ENCODE measurements around the gene CLCN3. TPM values are rescaled to one million over a fixed set of nuclear protein-coding genes. Genes with fewer than 3 reads are reported as not detected.
A peak's percentile ranks its signal among the peaks of the same experiment; 100 is the strongest.
"Not testable (repeated sequence)": the region's sequence is repeated elsewhere in the genome, so short reads cannot be mapped to it uniquely, and the experiment has no call there.

Gene CLCN3
- polyA plus RNA-seq, 10 donors: 20.6 to 44.6 (median 30.8) TPM

DNA sequence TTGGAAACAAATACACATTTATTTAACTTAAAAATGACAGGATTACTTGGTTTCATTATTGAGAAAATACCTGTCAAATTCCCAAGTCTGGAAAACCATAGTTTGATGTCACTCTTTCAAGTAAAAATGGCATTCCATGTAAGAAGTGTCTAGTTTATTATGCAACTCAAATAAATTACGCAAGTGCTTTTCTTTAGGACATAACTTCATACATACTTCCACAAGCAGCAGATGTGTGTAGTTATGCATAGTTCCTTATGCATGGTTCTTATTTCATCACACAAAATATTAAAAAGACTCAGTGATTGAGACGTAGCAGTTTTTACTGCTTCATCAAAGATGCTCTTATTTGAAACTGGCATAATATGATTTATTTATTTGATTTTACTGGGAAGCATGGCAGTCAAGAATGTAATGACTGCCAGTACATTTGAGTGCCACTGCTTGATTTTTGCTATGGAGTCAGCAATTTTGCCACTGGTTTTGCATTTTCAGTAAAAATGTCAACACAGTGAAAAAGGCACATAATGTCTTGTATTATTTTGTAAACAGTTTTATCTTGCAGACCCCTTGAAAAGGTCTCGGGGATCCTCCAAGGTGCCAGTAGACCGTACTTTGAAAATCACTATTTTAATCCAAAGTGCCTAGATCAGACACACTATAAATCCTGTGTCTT, 62.1 kb downstream of the CLCN3 start:
- DNase-seq: no peak

DNA sequence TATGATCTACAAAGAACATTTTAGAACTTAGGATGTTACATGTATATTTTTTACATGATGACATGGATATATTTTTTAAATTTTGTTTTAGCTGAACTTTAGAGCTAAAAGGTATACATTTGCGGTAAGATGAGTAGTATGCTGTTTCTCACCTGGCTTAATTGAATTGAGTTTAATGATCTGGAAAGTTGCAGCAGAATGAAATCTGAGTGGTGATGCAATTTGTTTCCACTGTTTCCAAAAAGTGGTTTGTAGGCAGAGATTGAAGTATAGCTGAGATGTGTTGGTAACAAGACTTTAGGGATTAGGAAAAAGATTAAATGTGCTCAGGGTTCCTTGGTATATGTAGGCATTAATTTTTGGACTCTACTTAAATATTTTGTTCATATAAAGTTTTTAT, 69.3 kb downstream of the CLCN3 start:
- no peak for DNase-seq

DNA sequence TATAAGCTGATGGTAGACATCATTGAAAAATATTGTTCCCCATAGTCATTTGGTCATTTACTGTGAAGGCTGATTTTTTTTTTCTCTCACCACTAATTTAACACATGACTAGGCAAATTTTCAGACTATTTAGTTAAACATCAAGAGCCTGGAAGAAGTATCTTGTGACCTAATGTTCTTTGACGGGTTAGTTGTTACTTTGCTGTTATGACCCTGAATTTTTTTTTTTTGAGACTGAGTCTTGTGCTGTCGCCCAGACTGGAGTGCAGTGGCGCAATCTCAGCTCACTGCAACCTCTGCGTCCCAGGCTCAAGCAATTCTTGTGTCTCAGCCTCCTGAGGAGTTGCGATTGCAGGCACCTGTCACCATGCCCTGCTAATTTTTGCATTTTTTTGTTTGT, 70.4 kb downstream of the CLCN3 start:
- DNase-seq: no peak

DNA sequence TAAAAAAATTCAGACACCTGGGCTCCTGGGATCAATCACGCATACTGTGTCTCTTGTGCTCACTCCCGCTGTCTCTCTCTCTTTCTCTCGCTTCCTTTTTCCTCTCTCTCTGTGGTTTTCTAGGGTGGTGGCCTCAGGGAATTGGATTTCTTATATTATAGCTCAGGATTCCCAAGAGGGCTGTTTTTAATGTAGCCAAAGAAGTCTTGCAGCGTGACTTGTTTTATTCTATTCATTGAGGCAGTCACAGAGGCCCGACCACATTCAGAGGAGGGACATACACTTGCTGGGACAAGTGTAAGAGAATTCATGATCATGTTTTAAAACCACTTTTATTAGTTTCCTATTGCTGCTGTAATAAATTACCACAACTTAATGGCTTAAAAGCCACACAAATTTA, 78.0 kb downstream of the CLCN3 start:
- DNase-seq: no peak

DNA sequence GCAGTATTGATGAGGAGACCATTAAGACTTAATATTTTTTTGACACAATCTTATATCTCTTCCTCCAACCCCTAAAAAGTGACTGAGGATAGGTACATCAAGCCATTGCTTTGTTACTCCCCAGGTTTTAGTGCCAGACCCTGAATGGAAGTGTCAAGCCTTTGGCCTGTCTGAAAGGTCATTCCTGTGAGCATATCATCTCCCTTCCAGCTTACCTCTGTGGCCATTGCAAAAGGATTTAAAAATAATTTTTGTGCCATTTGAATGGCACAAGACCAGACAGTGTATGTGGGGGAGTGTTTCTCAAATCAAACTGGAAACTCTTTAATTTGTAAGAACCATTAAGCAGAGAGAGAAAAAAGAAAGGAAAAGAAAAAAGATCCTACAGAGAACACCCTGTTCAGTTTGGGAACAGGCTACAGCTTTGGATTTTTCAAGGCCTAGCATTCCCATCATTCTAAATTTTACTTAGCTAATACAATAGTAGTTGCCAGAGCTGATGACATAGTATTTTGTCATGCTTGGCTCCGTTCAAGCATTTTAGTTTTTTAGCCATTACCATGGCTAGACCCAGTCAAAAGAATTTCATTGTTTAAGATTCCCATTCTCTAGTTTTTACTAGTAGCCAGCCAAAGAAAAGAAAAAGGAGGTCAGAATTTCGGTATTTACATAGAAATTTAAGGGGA, 87.7 kb downstream of the CLCN3 start:
- peak in 1 of 3 donors; percentile 3 for DNase-seq

DNA sequence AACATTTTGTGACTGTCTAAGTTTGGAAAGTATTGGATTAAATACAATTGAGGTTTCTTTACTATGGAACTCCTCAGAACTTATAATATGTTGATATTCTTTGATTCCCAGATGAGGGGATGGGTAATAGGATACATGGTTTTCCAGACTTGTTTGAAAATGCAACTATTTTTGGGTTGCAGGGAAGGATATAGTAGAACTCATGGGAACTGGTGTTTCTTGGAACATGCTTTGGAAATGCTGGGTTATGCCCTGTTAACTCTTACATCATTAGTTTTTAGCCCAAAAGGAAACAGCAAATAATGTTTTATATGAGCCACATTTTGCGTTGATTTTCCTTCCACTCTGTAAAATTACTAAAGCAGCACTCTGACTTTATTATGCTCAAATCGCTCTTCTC, 95.4 kb downstream of the CLCN3 start:
- peak in 2 of 3 donors; percentile 4 to 10 for DNase-seq

DNA sequence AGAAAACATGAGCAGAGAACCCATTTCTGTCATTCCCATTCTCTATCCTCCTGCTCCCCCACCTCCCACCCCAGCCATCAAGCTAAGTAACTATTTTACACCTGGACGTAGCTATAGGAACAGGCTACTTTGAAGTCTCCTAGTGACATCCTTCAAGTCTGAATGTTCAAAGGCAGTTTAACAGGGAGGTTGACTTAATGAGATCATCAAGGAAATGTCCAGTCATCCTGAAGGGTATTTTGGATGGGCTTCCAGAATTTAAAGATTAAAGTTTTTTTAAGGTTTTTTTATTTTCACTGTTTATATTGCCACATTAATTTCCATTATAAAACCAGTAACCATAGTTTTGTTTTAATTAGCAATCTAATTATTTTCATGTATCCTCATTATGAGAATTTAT, 96.3 kb downstream of the CLCN3 start:
- DNase-seq: no peak

DNA sequence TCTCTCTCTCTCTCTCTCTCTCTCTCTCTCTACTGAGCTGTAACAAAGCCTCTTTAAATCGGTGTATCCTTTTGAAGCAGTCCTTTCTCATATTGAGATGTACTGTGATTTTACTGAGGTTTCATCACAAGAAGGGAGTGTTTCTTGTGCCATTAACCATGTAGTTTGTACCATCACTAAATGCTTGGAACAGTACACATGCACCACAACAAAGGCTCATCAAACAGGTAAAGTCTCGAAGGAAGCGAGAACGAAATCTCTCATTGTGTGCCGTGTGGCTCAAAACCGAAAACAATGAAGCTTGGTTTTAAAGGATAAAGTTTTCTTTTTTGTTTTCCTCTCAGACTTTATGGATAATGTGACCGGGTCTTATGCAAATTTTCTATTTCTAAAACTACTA, 100.2 kb downstream of the CLCN3 start:
- no peak for DNase-seq

DNA sequence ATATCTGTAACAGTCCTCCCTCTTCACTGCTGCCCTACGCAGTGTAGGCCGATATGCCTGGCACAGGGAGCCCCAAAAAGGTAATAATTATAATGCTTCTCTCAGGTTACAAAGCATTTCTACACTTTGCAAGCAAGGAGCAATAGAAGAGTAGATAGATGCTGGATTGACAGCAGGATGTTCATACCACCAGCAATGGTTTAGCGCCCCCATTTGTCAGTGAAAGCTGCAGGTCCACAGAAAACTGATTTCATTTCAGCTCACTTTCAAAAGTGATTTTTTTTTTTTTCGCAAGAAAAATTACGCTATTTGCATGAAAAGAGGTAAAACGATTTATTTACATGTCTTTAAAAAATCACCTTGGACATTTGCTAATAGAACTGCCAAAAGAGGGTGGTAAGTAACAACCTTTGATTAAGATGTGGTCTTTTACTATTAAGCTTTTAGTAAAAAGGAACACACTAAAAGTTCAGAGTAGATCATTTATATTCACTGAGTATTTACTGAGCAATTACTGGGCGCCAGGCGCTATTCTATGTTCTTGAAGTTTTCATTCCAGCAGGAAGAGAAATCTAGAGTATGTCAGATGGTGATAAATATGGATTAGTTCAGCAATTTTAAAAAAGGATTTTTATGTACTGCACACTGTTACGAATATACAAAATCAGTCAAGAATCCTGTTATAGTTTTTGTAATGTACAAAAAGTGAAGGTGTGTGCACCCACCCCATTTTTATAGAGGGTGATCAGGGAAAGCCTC, 103.0 kb downstream of the CLCN3 start:
- peak in 1 of 3 donors; percentile 2 for DNase-seq

DNA sequence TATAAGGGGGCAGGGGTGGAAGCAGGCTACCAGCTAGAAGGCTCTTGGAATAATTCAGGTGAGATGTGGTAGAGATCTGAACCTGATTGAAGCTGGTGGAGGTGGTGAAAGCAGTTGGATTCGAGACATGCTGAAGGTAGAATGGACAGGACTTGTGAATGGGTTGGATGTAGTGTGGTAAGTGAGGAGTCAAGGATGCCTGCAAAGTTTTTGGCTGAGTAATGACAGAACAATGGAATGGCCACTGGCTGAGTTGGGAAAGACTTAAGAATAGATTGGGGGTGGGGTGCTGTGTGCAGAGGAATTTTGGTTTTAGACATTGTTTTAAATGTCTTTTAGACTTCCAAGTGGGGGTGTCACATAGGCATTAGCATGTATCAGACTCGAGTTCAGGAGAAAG, 103.9 kb downstream of the CLCN3 start:
- DNase-seq: peak in 1 of 3 donors; percentile 47

DNA sequence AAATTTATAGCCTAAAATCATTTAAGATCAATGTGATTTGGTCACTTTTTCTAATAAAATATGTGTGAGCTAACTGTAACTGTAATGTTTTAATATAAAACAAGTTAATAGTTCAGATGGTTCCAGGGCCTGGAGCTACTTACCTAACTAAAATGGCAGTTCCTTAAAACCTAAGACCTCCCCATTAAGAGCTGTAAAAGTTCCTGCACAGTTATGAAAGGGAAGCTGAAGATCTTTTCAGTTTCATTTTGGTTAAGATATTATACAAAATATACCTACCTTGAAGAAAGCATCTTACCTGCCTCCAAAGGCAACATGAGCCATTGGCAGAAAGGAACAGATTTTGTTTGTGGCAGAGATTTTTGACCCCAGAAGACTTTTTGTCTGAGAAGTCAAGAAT, 107.2 kb downstream of the CLCN3 start:
- no peak for DNase-seq

DNA sequence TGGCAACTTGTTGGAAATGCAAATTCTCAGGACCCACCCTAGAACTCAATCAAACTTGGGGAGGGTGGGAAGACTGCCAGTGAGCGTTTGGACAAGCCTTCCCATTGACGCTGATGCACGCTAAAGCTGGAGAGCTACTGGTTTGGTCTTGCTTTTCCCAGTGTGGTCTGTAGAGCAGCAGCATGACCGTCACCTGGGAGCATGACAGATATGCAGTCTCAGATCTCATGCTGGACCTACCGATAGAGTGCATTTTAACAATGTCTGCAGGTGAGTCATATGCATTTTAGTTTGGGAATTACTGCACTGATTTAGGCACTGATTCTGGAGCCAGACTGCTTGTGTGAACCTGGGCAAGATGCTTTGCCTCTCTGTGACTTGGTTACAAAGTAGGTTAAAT, 110.2 kb downstream of the CLCN3 start:
- DNase-seq: no peak

DNA sequence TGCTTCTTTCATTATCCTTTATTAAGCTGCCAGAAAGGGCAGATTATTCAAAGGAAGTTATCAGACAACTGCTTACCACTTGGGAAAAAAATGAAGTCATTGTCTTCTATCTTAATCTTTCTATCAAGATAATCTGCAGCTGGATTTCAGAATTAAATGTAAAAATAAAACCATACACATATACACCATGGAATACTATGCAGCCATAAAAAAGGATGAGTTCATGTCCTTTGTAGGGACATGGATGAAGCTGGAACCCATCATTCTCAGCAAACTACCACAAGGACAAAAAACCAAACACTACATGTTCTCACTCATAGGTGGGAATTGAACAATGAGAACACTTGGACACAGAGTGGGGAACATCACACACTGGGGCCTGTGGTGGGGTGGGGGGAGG, 118.2 kb downstream of the CLCN3 start:
- not testable (repeated sequence) for DNase-seq

DNA sequence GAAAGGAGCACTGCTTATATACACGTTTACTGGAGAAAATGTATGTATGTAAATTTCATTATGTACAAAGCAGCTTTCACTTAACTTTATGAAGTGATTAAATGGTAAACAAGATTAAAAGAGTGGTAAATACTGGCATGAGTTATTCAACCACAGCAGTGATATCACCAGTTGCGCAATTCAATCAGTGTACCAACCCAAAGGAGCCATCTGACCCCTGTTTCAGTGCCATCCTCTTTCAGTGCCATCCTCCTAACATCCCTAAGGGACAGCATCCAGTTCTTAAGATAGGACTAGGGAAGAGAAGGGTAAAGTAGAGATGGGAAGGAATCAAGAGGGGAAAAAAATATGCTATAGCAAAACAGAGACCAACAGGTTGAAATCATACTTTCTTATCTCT, 121.2 kb downstream of the CLCN3 start:
- DNase-seq: no peak

DNA sequence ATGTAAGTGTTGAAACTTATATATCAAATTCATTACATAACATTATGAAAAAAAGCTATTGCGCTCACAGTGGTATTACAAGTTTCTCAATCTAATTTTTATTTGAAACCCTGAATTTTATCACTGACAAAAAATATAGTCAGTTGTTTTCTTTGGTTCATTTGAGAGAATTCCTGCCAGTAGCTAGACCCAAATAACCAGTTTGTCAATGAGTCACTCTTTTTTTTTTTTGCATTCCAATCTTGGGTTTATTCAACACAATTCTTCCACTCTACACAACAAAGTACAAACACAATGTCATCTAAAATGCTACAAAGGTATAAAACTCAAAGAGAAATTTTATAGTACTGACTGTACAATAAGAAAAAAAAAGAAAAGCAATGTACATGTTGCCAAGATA, 124.2 kb downstream of the CLCN3 start:
- DNase-seq: no peak

DNA sequence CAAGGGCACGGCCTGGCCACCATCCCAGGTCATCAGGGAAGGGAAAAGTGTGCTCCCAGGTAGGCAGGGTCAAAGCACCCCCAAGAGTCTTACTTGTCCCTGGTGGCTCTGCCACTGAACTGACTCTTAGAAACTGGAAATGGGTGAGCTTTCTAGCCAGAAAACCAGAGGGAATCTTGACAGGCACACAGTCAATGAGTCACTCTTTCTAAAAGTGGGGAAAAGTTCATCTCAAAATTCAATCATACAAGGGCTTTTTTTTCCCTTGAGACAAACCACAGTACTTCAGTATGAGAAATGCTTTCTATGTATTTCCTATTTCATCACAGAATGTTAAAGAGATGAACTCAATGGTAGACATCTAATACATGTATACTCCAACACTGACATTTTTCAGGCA, 124.9 kb downstream of the CLCN3 start:
- DNase-seq: peak in 1 of 3 donors; percentile 24

DNA sequence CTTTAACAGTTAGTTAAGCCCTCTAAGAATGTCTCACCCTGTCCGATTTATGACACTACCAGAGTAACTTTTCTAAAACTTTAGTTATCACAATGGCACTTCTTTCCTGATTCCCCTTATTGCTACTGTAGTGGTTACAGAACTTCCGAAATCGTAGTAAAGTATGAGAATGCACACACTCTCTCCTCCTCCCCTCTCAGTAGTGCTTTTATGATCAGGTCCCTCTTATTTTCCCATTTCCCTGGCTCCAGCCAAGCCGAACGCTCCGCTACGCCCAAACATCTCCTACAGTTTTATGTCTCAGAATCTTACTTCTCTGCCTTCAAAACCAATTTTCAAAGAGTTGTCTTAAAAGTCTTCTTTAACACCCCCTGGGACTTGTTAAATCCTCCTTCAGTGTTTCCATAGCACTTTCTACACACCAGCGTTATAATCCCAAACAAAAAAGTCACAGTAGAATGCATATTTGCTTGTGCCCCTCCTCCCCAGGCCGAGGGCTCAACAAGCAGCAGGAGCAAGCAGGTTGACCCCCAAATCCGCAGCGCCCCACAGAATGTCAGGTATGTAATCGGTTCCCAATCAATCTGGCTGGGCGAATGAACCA, 136.7 kb downstream of the CLCN3 start:
- DNase-seq: peak in 2 of 3 donors; percentile 7 to 39

DNA sequence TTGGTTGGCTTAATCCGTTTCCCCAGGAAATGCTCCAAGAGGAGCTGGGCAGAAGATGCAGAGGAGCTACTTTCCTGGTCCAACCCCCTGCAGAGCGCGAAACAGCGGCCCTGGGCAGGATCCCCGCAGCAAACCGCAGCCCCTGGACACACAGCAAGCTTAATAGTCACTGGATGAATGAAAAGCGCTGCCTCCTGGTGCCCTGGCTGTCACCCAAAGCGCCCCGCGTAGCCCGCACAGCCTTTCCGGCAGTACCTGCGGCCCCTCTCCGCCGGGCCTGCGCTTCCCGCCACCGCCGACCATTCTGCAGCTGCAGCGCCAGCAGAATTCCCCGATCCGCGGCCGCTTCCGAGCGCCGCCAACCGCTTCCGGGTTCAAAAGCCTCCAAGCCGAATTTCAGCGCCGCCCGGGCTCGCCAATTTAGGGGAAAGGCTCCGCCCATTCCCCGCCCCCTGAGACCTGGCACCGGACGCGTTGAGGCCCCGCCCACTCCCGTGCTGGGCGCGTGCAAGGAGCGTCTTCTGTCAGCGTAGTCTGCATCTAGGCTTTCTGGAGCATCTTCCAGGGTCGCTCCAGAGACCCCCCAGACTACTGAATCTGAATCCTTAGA, 137.3 kb downstream of the CLCN3 start, which contains the start of gene HPF1:
Gene HPF1, minus strand, starts transcription at position 370 of the 610 bp plus-strand sequence. Its CDS starts 67 bp downstream, at position 303.
- peak; percentile 85 to 95 (median 92) for DNase-seq

DNA sequence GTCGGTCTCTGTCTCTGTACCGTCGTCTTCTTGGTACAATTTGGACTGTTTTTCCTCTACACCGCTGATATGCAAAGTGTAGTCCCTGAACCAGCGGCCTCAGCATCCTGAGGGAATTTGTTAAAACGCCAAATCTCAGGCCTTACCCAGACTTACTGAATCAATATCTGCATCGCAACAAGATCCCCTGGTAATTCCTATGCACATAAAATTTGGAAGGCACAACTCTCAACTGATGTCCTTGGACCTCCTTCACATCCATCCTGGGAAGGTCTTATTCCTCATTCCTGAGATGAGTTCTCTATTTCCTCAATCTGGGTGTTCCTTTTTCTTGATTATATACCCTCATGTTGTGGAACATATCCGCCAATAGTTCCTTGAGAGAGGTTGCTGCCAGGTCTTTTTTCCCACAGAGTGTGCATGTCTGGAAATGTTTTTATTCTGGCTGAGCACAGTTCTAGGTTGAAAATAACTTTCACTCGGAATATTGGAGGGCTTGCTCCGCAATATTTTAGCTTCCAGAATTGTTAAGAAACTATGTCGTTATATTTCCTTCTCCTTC, 138.1 kb downstream of the CLCN3 start:
- DNase-seq: peak; percentile 11 to 73 (median 38)

DNA sequence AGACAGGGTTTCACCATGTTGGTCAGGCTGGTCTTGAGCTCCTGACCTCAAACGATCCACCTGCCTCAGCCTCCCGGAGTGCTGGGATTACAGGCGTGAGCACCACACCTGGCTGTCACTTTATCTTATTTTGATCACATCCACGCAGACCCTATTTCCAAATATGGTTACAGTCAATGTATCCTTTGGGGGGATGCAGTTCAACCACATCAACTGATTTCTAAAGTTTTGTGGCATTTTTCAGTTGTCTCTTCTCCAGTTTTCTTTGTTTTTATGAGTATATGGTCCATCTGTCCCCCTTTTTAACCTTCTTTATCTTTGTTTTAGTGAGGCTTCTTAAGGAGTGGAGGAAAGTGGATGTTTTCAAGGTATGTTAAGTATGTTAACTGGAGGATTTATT, 141.5 kb downstream of the CLCN3 start:
- no peak for DNase-seq

DNA sequence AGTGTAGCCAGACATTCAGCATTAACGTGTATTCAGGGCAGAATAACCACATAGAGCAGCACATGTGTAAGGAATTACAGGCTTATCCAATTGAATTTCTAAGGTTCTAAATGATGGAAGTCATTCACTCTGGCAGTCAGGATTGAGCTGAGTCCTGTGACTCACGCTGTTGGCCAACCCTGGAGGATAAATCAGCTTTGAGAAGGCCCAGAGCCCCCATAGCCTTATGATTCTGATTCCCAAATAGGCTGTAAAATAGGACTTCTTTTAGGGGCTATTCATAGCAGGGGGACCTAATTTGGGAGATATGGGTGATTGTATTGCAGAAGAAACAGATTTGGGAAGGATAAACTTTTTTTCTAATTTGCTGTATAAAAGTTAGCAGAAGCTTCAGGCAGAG, 145.5 kb downstream of the CLCN3 start:
- DNase-seq: peak in 1 of 3 donors; percentile 76

DNA sequence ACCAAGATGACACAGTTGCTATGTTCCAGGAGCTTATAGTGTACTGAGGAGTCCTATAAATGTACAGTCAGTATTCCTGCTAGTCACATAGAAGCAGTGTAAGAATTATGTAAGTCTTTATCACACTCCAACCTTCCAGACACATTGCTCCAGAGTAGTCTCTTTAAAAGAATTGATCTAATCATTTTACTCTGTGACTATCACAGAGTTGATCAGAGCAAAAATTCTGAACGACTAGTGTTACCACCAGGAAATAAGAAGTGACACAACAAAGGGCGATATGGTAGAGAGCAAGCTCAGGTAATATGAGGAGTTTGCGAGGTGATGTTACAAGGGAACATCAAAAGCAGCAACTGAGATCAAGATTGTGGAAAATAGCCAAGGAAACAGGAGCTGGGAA, 146.4 kb downstream of the CLCN3 start:
- DNase-seq: no peak

All from muscle of back (tissue), 11 donors.